ENCODE results near the gene SMC4.

SMC4 gene

DNA sequence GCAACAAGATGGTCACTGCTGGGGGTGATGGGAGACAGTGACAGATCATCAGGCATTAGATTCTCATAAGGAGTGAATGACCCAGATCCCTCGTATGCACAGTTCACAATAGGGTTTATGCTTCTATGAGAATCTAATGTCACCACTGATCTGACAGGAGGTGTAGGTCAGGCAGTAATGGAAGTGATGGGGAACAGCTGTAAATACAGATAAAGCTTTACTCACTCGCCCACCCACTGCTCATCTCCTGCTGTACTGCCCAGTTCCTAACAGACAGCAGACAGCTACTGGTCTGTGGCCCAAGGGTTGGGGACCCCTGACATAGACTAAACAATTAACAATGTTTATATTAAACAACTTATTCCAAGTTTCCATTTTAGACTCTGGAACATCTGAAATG lies 25.8 kb upstream of the SMC4 start:
- H3K9me3 ChIP-seq (ENCODE audit: low read depth, low read length), result no peaks in the 10 kb centered on the region
- H3K27ac ChIP-seq, result no peak overlapping the region
- H3K9ac ChIP-seq (ENCODE audit: insufficient read length), result no peak overlapping the region
- DNase-seq (ENCODE audit: low read depth, low spot score), result no peak
- H3K36me3 ChIP-seq (ENCODE audit: insufficient read depth, low read length), result peaks cover 27% of the 10 kb centered on the region
- TF ChIP-seq FOXP2 (optimal IDR thresholded peaks at IDR 0.05; ENCODE audit: control extremely low read depth, extremely low read length, insufficient read depth), result no peak
- TF ChIP-seq POLR2AphosphoS5 (IDR thresholded peaks at IDR 0.05; ENCODE audit: borderline replicate concordance, low read depth, low read length), result no peak
- TF ChIP-seq EZH2 (IDR thresholded peaks at IDR 0.05), result no peak
- H3K4me3 ChIP-seq, result no peak overlapping the region

DNA sequence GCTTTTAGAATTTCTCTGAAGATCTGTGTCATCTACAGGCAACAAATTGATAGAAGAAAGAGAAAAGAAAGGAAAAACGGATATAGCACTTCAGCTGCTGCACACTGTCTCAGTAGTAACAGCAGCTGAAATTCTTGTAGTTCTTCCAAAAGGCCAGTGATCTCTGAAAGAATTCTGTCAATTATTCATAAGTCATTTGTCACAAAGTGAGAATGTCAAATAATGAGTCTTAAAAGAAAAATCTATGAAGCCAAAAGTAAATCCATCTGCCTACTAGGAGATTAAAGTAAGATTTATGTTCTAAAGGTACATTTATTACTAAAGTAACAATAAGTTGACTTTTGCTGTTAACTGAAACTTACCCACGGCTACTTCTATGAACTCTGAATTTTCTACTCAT lies 25.0 kb upstream of the SMC4 start:
- no peak for TF ChIP-seq EZH2 (IDR thresholded peaks at IDR 0.05)
- Histone ChIP-seq H3K4me3 (no peak overlapping the region), H3K9ac (ENCODE audit: insufficient read length) (no peak overlapping the region), H3K27ac (no peak overlapping the region), H3K36me3 (ENCODE audit: insufficient read depth, low read length) (peaks cover 27% of the 10 kb centered on the region), H3K9me3 (ENCODE audit: low read depth, low read length) (no peaks in the 10 kb centered on the region)
- DNase-seq (ENCODE audit: low read depth, low spot score), result no peak

DNA sequence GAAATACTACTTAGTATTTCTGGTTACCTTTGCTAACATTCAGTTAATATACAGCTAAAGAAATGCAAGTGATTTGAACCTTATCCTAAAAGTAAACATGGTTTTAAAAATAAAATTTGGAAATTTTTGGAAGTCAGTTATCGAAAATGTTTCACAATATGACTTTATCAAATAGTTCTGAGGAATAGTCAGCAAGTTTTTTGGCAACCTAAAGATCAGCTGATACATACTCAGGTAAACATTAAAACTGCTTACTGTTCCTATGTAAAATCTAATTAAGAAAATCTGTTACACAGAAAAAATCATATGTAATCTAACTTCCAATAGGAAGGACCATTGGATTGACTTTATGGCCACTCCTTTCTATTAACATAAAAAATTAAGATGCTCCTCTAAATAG lies 24.5 kb upstream of the SMC4 start:
- TF ChIP-seq POLR2AphosphoS5 (IDR thresholded peaks at IDR 0.05; ENCODE audit: borderline replicate concordance, low read depth, low read length) (no peak), EZH2 (IDR thresholded peaks at IDR 0.05) (no peak), FOXP2 (optimal IDR thresholded peaks at IDR 0.05; ENCODE audit: control extremely low read depth, extremely low read length, insufficient read depth) (no peak)
- Histone ChIP-seq H3K9ac (ENCODE audit: insufficient read length) (no peak overlapping the region), H3K4me3 (no peak overlapping the region), H3K9me3 (ENCODE audit: low read depth, low read length) (no peaks in the 10 kb centered on the region), H3K36me3 (ENCODE audit: insufficient read depth, low read length) (peaks cover 27% of the 10 kb centered on the region), H3K27ac (no peak overlapping the region)
- DNase-seq (ENCODE audit: low read depth, low spot score), result no peak

DNA sequence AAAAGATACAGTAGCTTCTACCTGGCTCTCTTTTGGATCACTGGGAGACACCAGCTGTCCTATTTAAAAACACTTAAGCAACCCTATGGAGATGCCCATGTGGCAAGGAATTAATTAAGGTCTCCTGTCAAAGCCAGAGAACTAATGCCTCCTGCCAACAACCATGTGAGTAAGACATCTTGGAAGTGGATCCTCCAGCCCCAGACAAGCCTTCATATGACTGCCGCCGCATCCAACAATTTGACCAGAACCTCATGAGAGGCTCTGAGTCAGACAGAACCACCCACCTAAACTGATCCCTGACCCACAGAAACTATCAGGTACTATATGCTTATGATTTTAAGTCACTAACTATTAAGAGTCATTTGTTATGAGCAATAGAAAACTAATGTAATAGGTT lies 22.8 kb upstream of the SMC4 start:
- TF ChIP-seq EZH2 (IDR thresholded peaks at IDR 0.05) (no peak), FOXP2 (optimal IDR thresholded peaks at IDR 0.05; ENCODE audit: control extremely low read depth, extremely low read length, insufficient read depth) (no peak), POLR2AphosphoS5 (IDR thresholded peaks at IDR 0.05; ENCODE audit: borderline replicate concordance, low read depth, low read length) (no peak)
- Histone ChIP-seq H3K9me3 (ENCODE audit: low read depth, low read length) (no peaks in the 10 kb centered on the region), H3K36me3 (ENCODE audit: insufficient read depth, low read length) (peaks cover 27% of the 10 kb centered on the region), H3K27ac (no peak overlapping the region), H3K9ac (ENCODE audit: insufficient read length) (no peak overlapping the region), H3K4me3 (no peak overlapping the region)
- no peak for DNase-seq (ENCODE audit: low read depth, low spot score)

DNA sequence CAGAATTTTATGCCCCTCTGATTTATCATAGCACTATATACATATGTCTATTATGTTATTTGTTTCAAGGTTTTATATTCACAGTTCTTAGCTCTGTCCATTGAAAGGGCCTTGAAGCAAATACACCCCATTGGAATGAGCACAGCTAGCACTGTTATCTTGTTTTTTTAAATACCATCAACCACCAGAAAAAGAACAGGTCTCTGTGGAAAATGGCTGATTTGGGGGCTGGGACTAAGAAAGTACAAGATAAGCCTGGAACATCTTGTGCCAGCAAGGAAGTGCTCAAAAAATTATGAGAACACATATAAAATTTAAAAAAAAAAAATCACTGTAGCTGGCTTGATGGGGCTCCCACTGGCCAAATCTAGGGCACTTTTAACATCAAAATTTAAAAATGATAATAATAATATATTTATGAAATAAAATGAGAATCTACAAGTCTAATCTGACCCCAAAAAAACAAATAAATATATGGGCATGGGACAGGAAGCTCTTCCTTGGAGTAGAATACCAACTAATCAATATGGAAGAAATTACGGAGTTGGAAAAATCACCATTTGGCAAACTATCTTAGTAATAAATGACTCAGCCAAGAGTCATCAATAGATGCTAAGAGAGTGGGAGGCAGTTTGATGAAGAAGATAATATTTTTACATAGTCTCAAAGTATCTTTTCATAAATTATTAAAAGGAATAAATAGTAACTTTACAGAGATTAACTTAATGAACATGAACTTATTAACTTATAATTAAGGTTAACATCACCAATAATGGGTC lies 20.9 kb upstream of the SMC4 start:
- no peak overlapping the region for H3K27ac ChIP-seq
- H3K9ac ChIP-seq (ENCODE audit: insufficient read length), result no peak overlapping the region
- H3K4me3 ChIP-seq, result no peak overlapping the region
- no peak for DNase-seq (ENCODE audit: low read depth, low spot score)
- no peaks in the 10 kb centered on the region for H3K9me3 ChIP-seq (ENCODE audit: low read depth, low read length)
- TF ChIP-seq POLR2AphosphoS5 (IDR thresholded peaks at IDR 0.05; ENCODE audit: borderline replicate concordance, low read depth, low read length), result no peak
- no peak for TF ChIP-seq EZH2 (IDR thresholded peaks at IDR 0.05)
- TF ChIP-seq FOXP2 (optimal IDR thresholded peaks at IDR 0.05; ENCODE audit: control extremely low read depth, extremely low read length, insufficient read depth), result no peak
- H3K36me3 ChIP-seq (ENCODE audit: insufficient read depth, low read length), result peaks cover 27% of the 10 kb centered on the region

DNA sequence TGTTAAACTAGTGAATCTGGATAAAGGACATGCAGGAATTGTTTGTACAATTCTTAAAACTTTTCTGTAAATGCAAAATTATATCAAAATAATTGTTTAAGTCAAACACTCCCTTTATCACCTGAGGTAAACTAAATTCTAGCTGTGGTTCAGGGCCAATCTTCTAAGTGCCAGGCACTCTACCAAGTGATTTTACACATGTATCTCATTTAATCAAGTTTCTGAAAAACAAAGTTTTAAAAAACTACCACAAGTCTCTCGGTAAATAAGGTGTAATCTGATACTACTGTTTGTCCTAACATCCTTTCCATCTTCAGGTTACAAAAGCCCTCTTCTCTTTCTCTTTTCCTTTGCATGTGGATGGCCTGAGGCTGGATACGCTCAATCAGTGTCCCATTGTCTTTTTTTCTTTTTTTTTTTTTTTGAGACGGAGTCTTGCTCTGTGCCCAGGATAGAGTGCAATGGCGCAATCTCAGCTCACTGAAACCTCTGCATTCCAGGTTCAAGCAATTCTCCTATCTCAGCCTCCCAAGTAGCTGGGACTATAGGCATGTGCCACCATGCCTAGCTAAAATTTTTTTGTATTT lies 19.7 kb upstream of the SMC4 start:
- DNase-seq (ENCODE audit: low read depth, low spot score), result no peak
- H3K27ac ChIP-seq, result no peak overlapping the region
- H3K4me3 ChIP-seq, result no peak overlapping the region
- H3K9ac ChIP-seq (ENCODE audit: insufficient read length), result no peak overlapping the region
- H3K9me3 ChIP-seq (ENCODE audit: low read depth, low read length), result no peaks in the 10 kb centered on the region
- no peak for TF ChIP-seq FOXP2 (optimal IDR thresholded peaks at IDR 0.05; ENCODE audit: control extremely low read depth, extremely low read length, insufficient read depth)
- TF ChIP-seq POLR2AphosphoS5 (IDR thresholded peaks at IDR 0.05; ENCODE audit: borderline replicate concordance, low read depth, low read length), result no peak
- no peak for TF ChIP-seq EZH2 (IDR thresholded peaks at IDR 0.05)
- H3K36me3 ChIP-seq (ENCODE audit: insufficient read depth, low read length), result peaks cover 17% of the 10 kb centered on the region

DNA sequence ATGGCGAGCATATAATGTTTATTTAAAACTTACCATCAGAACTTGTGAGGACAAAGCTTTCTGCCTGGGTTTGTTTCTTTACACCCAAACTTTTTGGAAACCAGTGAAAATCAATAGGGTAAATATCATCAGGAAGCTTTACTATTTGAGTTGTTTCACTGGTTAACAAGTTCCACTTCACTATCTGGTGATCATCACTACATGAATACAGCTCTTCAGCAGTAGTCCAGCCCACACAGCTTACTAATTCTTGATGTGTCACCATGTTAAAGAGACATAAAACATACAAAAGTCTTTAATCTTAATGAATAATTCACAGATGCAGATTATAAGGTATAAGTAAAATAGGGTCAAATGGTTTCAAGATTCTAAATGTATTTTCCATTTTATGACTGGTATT lies 18.0 kb upstream of the SMC4 start:
- no peak for TF ChIP-seq FOXP2 (optimal IDR thresholded peaks at IDR 0.05; ENCODE audit: control extremely low read depth, extremely low read length, insufficient read depth)
- no peak for TF ChIP-seq POLR2AphosphoS5 (IDR thresholded peaks at IDR 0.05; ENCODE audit: borderline replicate concordance, low read depth, low read length)
- no peak for TF ChIP-seq EZH2 (IDR thresholded peaks at IDR 0.05)
- Histone ChIP-seq H3K9me3 (ENCODE audit: low read depth, low read length) (no peaks in the 10 kb centered on the region), H3K4me3 (no peak overlapping the region), H3K9ac (ENCODE audit: insufficient read length) (no peak overlapping the region), H3K27ac (no peak overlapping the region), H3K36me3 (ENCODE audit: insufficient read depth, low read length) (peaks cover 4% of the 10 kb centered on the region)
- no peak for DNase-seq (ENCODE audit: low read depth, low spot score)

DNA sequence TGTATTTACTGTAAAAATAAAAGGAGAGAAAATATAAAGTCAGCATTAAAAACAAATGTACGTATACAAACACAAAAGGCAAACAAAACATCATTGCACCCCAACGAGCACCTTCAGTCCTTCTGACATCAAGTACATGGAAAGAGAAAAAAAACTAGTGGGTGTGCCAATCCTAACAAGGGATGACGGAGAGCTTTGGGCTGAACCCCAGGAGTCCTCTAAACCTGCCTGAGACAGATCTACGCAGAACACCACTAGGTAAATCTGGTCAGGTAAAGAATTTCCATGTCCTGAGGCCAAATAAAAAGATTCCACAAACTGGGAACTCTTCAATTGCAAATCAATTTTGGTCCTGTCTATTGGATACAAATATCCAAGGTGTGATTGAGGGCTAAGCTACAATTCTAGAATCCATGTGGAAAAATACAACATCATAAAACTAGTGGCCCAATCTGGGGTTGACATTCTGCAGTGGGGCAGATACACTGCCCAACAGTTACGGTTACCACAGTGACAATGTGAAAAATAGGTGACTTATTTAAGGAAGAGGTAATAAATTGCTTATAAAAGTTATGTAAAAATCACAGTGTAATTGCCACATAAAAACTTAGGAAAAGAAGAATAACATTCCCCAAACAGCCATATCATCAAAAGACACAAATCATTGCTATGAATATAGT lies 14.7 kb upstream of the SMC4 start:
- Histone ChIP-seq H3K9me3 (ENCODE audit: low read depth, low read length) (no peaks in the 10 kb centered on the region), H3K27ac (no peak overlapping the region), H3K9ac (ENCODE audit: insufficient read length) (no peak overlapping the region), H3K36me3 (ENCODE audit: insufficient read depth, low read length) (no peaks in the 10 kb centered on the region), H3K4me3 (no peak overlapping the region)
- TF ChIP-seq FOXP2 (optimal IDR thresholded peaks at IDR 0.05; ENCODE audit: control extremely low read depth, extremely low read length, insufficient read depth) (no peak), POLR2AphosphoS5 (IDR thresholded peaks at IDR 0.05; ENCODE audit: borderline replicate concordance, low read depth, low read length) (no peak), EZH2 (IDR thresholded peaks at IDR 0.05) (no peak)
- no peak for DNase-seq (ENCODE audit: low read depth, low spot score)
